HEK293 (cell line): ENCODE data around the gene SSBP3.

Experiments
- CTCF ChIA-PET: fragments of 350-600 bp; formaldehyde crosslinking; extraction: SDS; loops from one replicate; lab custom pipeline; 2021; ENCODE audit warnings: antibody characterized with exemption; lab: Yijun Ruan, JAX
- POLR2A ChIA-PET: fragments of 300-600 bp; formaldehyde crosslinking; extraction: SDS; loops from one replicate; lab custom pipeline; 2020; ENCODE audit warnings: antibody characterized with exemption, inconsistent platforms; lab: Yijun Ruan, JAX
- H3K27ac ChIP-seq: fragments of 200-500 bp; sonication (Bioruptor generic); 2 replicates; pipeline ENCODE4 v1.5.1; 2014; ENCODE audit warnings: low read depth, low read length, control low read depth, inconsistent platforms; ENCODE audit errors: extremely low read depth
- H3K36me3 ChIP-seq, 2 experiments: fragments of 200-500 bp in 1 of 2; sonication (Bioruptor generic) in 1 of 2; 1 replicate in 1 of 2; 2 replicates in 1 of 2; pipeline ENCODE4 v1.5.1; 2014 to 2017; ENCODE audit warnings: inconsistent platforms in 2 of 2, low read length in 2 of 2; ENCODE audit not compliant: control insufficient read depth in 2 of 2, insufficient read depth in 1 of 2
- H3K4me1 ChIP-seq: fragments of 200-500 bp; sonication (Bioruptor generic); 2 replicates; pipeline ENCODE4 v1.5.1; 2014; ENCODE audit warnings: mild to moderate bottlenecking, low read length, inconsistent platforms; ENCODE audit not compliant: control insufficient read depth, insufficient read depth
- H3K4me3 ChIP-seq: 2 replicates; pipeline ENCODE4 v1.5.1; 2011; ENCODE audit warnings: low read depth, mild to moderate bottlenecking, control low read depth, low read length, moderate library complexity
- H3K9me3 ChIP-seq: fragments of 200-500 bp; sonication (Bioruptor generic); 2 replicates; pipeline ENCODE4 v1.5.1; 2014; ENCODE audit warnings: low read depth, low read length, inconsistent platforms; ENCODE audit not compliant: control insufficient read depth, insufficient read depth
- GFI1B ChIP-seq: fragments of 450-650 bp; formaldehyde crosslinking; IDR thresholded peaks from 2 replicates; pipeline ENCODE4 v1.5.1; 2016; ENCODE audit warnings: missing biosample characterization, missing genetic modification characterization
- MEIS1 ChIP-seq: sonication (generic); formaldehyde crosslinking; IDR thresholded peaks from 2 replicates; pipeline ENCODE4 v1.8.1; 2022; ENCODE audit warnings: missing genetic modification reagents, mild to moderate bottlenecking, borderline replicate concordance
- PRDM1 ChIP-seq: fragments of 450-650 bp; formaldehyde crosslinking; IDR thresholded peaks from 2 replicates; pipeline ENCODE4; 2016; ENCODE audit warnings: missing biosample characterization, missing genetic modification characterization
- SP2 ChIP-seq: fragments of 450-650 bp; formaldehyde crosslinking; IDR thresholded peaks from 2 replicates; pipeline ENCODE4 v1.5.1; 2016; ENCODE audit warnings: missing biosample characterization, missing genetic modification characterization
- SP7 ChIP-seq: fragments of 450-650 bp; formaldehyde crosslinking; IDR thresholded peaks from 2 replicates; pipeline ENCODE4 v1.5.1; 2016; ENCODE audit warnings: missing biosample characterization, missing genetic modification characterization
- TRIM28 ChIP-seq: IDR thresholded peaks from 2 replicates; pipeline ENCODE4 v1.6.1; 2011; ENCODE audit warnings: low read length, control low read depth, borderline replicate concordance
- ZBTB8A ChIP-seq: fragments of 450-650 bp; formaldehyde crosslinking; IDR thresholded peaks from 2 replicates; pipeline ENCODE4 v1.5.1; 2016; ENCODE audit warnings: missing biosample characterization, missing genetic modification characterization
- ZNF146 ChIP-seq: fragments of 450-650 bp; formaldehyde crosslinking; IDR thresholded peaks from 2 replicates; pipeline ENCODE4 v1.5.1; 2016; ENCODE audit warnings: missing biosample characterization, missing genetic modification characterization
- ZNF155 ChIP-seq: fragments of 450-650 bp; formaldehyde crosslinking; IDR thresholded peaks from 2 replicates; pipeline ENCODE4 v1.5.1; 2016; ENCODE audit warnings: missing biosample characterization, missing genetic modification characterization
- ZNF660 ChIP-seq: fragments of 450-650 bp; IDR thresholded peaks from 2 replicates; pipeline ENCODE4 v1.5.1; 2018; ENCODE audit warnings: missing biosample characterization, mild to moderate bottlenecking, missing genetic modification characterization
- ZNF76 ChIP-seq: fragments of 450-650 bp; formaldehyde crosslinking; IDR thresholded peaks from 2 replicates; pipeline ENCODE4; 2016; ENCODE audit warnings: low read depth, missing biosample characterization, missing genetic modification characterization, borderline replicate concordance
- ZNF777 ChIP-seq: fragments of 450-650 bp; formaldehyde crosslinking; IDR thresholded peaks from 2 replicates; pipeline ENCODE4 v1.5.1; 2017; ENCODE audit warnings: missing biosample characterization, missing genetic modification characterization, borderline replicate concordance
- ZSCAN23 ChIP-seq: fragments of 450-650 bp; formaldehyde crosslinking; IDR thresholded peaks from 2 replicates; pipeline ENCODE4 v1.5.1; 2016; ENCODE audit warnings: missing biosample characterization, missing genetic modification characterization
- ZSCAN30 ChIP-seq: fragments of 450-650 bp; IDR thresholded peaks from 2 replicates; pipeline ENCODE4 v1.5.1; 2018; ENCODE audit warnings: missing biosample characterization, mild to moderate bottlenecking, missing genetic modification characterization, moderate library complexity
- TF ChIP-seq, protein P1 (sequence below): fragments of 450-650 bp; formaldehyde crosslinking; IDR thresholded peaks from 2 replicates; pipeline ENCODE4 v1.5.1; 2016; ENCODE audit warnings: missing biosample characterization, missing genetic modification characterization
- TF ChIP-seq, protein P2 (sequence below): fragments of 450-650 bp; formaldehyde crosslinking; IDR thresholded peaks from 2 replicates; pipeline ENCODE4 v1.5.1; 2016; ENCODE audit warnings: missing biosample characterization, missing genetic modification characterization
- TF ChIP-seq, protein P3 (sequence below): fragments of 450-650 bp; formaldehyde crosslinking; IDR thresholded peaks from 2 replicates; pipeline ENCODE4 v1.5.1; 2016; ENCODE audit warnings: missing biosample characterization, missing genetic modification characterization
- TF ChIP-seq, protein P4 (sequence below): IDR thresholded peaks from 2 replicates; pipeline ENCODE4 v1.6.1; 2011; ENCODE audit warnings: mild to moderate bottlenecking, low read depth, low read length, borderline replicate concordance
- TF ChIP-seq, protein P5 (sequence below): fragments of 450-650 bp; formaldehyde crosslinking; IDR thresholded peaks from 2 replicates; pipeline ENCODE4 v1.5.1; 2017; ENCODE audit warnings: missing biosample characterization, missing genetic modification characterization

SSBP3 gene

DNA sequence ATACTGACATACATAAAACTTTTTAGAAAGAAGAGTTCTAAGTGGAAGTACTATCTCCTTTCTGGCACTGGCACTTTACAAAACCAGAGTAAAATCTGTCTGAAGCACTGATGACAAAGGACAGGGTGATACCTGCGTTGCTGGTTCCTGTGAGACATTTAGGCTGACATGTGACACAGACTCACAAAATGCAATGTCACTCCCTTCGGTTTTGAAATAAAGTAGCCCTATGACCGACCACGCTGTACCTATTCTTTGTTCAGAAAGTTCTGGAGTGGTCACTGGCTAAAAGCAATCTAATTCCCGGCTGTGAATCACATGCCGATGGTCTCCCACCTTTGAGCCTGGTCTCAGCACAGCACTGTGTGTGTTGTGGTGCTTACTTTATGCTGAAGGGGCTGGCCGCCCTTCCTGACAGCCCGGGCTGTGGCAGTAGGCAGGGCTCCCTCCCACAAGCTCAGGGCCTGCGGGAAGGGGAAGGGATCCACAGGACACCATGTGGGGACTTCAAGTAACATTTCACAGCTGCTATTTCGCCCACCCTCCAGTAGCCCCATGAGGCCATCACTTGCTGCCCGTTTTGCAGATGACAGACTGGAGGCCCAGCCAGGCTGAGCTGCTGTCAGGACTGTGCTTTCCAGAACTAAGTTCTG is 158.2 kb downstream of the SSBP3 start:
- H3K27ac ChIP-seq, result no peak overlapping the region
- TF ChIP-seq ZNF155 (tag by site-specific recombination) (no peak), MEIS1 (CRISPR knock-in tag) (no peak), ZSCAN23 (tag by site-specific recombination) (no peak), GFI1B (tag by site-specific recombination) (no peak), ZNF76 (tag by site-specific recombination) (no peak), ZSCAN30 (tag by site-specific recombination) (no peak), ZNF777 (tag by site-specific recombination) (no peak), PRDM1 (no peak), ZNF660 (tag by site-specific recombination) (no peak), SP7 (tag by site-specific recombination) (no peak), ZBTB8A (tag by site-specific recombination) (no peak), SP2 (tag by site-specific recombination) (no peak)
- TF ChIP-seq, protein P1, sequence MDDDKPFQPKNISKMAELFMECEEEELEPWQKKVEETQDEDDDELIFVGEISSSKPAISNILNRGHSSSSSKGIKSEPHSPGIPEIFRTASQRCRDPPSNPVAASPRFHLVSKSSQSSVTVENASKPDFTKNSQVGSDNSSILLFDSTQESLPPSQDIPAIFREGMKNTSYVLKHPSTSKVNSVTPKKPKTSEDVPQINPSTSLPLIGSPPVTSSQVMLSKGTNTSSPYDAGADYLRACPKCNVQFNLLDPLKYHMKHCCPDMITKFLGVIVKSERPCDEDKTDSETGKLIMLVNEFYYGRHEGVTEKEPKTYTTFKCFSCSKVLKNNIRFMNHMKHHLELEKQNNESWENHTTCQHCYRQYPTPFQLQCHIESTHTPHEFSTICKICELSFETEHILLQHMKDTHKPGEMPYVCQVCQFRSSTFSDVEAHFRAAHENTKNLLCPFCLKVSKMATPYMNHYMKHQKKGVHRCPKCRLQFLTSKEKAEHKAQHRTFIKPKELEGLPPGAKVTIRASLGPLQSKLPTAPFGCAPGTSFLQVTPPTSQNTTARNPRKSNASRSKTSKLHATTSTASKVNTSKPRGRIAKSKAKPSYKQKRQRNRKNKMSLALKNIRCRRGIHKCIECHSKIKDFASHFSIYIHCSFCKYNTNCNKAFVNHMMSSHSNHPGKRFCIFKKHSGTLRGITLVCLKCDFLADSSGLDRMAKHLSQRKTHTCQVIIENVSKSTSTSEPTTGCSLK, result no peak
- TF ChIP-seq, protein P2, sequence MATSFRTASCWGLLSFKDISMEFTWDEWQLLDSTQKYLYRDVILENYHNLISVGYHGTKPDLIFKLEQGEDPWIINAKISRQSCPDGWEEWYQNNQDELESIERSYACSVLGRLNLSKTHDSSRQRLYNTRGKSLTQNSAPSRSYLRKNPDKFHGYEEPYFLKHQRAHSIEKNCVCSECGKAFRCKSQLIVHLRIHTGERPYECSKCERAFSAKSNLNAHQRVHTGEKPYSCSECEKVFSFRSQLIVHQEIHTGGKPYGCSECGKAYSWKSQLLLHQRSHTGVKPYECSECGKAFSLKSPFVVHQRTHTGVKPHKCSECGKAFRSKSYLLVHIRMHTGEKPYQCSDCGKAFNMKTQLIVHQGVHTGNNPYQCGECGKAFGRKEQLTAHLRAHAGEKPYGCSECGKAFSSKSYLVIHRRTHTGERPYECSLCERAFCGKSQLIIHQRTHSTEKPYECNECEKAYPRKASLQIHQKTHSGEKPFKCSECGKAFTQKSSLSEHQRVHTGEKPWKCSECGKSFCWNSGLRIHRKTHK (tag by site-specific recombination), result no peak
- H3K36me3 ChIP-seq, result peaks cover 0 to 48% of the 10 kb centered on the region in 2 experiments; a peak in 1 of 3 replicates
- no peaks in the 10 kb centered on the region for H3K9me3 ChIP-seq
- ChIA-PET POLR2A (no interaction called here), CTCF (interaction anchor here (0.7 kb wide), 1 partner anchor 710 kb away, joined by 3 read pairs; no protein-coding TSS in a partner anchor)
- no peak overlapping the region for H3K4me3 ChIP-seq
- no peaks in the 10 kb centered on the region for H3K4me1 ChIP-seq

DNA sequence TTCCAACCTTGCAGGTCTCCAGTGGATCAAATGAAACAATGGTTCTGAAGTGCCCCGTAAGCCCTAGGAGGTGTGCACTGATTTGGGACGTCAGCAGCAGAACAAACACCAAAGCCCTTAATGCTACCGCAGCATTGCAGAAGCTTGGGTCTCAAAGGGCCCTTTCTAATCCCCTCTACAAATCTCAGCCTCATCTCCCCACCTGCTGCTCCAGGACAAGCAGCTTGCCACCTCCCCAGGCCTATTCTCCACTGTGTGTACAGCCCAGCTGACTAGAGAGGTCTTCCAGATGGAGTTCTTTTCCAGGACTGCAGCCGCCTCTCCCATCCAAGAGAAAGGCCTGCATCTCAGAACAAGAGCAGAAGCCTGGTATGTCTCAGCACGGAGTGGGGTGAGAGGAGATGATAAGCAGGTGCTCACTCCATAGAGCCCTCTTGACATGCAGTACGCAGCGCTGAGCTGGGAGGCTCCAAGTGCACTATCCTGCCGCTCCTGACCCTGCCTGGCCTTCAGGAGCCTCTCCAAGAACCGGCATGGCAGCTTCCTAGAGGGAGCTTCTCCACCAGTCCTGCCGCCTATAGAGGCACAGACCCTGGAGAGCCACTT is 160.0 kb downstream of the SSBP3 start:
- H3K9me3 ChIP-seq, result no peaks in the 10 kb centered on the region
- POLR2A ChIA-PET, result no interaction called here
- no peaks in the 10 kb centered on the region for H3K4me1 ChIP-seq
- no peak overlapping the region for H3K4me3 ChIP-seq
- TF ChIP-seq, protein P3, sequence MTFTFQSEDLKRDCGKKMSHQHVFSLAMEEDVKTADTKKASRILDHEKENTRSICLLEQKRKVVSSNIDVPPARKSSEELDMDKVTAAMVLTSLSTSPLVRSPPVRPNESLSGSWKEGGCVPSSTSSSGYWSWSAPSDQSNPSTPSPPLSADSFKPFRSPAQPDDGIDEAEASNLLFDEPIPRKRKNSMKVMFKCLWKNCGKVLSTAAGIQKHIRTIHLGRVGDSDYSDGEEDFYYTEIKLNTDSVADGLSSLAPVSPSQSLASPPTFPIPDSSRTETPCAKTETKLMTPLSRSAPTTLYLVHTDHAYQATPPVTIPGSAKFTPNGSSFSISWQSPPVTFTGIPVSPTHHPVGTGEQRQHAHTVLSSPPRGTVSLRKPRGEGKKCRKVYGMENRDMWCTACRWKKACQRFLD (tag by site-specific recombination), result no peak
- TF ChIP-seq TRIM28 (no peak), ZNF146 (tag by site-specific recombination) (no peak)
- TF ChIP-seq, protein P4, sequence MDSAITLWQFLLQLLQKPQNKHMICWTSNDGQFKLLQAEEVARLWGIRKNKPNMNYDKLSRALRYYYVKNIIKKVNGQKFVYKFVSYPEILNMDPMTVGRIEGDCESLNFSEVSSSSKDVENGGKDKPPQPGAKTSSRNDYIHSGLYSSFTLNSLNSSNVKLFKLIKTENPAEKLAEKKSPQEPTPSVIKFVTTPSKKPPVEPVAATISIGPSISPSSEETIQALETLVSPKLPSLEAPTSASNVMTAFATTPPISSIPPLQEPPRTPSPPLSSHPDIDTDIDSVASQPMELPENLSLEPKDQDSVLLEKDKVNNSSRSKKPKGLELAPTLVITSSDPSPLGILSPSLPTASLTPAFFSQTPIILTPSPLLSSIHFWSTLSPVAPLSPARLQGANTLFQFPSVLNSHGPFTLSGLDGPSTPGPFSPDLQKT, result no peak
- TF ChIP-seq, protein P5, sequence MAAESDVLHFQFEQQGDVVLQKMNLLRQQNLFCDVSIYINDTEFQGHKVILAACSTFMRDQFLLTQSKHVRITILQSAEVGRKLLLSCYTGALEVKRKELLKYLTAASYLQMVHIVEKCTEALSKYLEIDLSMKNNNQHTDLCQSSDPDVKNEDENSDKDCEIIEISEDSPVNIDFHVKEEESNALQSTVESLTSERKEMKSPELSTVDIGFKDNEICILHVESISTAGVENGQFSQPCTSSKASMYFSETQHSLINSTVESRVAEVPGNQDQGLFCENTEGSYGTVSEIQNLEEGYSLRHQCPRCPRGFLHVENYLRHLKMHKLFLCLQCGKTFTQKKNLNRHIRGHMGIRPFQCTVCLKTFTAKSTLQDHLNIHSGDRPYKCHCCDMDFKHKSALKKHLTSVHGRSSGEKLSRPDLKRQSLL (tag by site-specific recombination), result no peak
- H3K36me3 ChIP-seq, result peaks cover 0 to 52% of the 10 kb centered on the region in 2 experiments; a peak in 1 of 3 replicates
- no peak overlapping the region for H3K27ac ChIP-seq
- CTCF ChIA-PET, result no interaction called here
